ENCODE data around the gene ZNF177.

ZNF177 gene

GRCh38 chr19:9370738-9371619, 8.2 kb downstream of the ZNF177 start:
- Histone ChIP-seq H3K36me3 (replicated peaks) (peaks cover 2% of the 10 kb centered on the region), H3K27me3 (replicated peaks) (no peaks in the 10 kb centered on the region), H3K27ac (no peak overlapping the region), H3K4me3 (ENCODE audit: low read depth, low read length) (no peak overlapping the region)
- TF ChIP-seq CTCF (IDR thresholded peaks at IDR 0.05; ENCODE audit: low read depth, low read length, missing control alignments): no peak
- no peak for DNase-seq
- in situ Hi-C loops (cut with HindIII; ENCODE audit: low pct_ligation_motif_present, low sequenced_read_pairs): no loop called here

DNA sequence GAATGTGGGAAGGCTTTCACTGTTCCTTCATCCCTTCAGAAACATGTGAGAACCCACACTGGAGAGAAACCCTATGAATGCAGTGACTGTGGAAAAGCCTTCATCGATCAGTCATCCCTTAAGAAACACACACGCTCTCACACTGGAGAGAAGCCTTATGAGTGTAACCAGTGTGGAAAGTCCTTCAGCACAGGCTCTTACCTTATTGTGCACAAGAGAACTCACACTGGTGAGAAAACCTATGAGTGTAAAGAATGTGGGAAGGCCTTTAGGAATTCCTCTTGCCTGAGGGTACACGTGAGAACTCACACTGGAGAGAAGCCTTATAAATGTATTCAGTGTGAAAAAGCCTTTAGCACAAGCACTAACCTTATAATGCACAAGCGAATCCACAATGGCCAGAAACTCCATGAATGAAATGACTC, 18.6 kb downstream of the ZNF177 start:
- H3K27ac ChIP-seq: no peak overlapping the region
- H3K27me3 ChIP-seq (replicated peaks): no peaks in the 10 kb centered on the region
- peaks cover 74% of the 10 kb centered on the region for H3K36me3 ChIP-seq (replicated peaks)
- in situ Hi-C loops (cut with HindIII; ENCODE audit: low pct_ligation_motif_present, low sequenced_read_pairs): no loop called here
- no peak for DNase-seq
- no peak for TF ChIP-seq CTCF (IDR thresholded peaks at IDR 0.05; ENCODE audit: low read depth, low read length, missing control alignments)
- H3K4me3 ChIP-seq (ENCODE audit: low read depth, low read length): no peak overlapping the region

- peak overlapping the region; percentile 72 for H3K4me3 ChIP-seq (ENCODE audit: low read depth, low read length)
- no peaks in the 10 kb centered on the region for H3K27me3 ChIP-seq (replicated peaks)
- no peaks in the 10 kb centered on the region for H3K36me3 ChIP-seq (replicated peaks)
- TF ChIP-seq CTCF (IDR thresholded peaks at IDR 0.05; ENCODE audit: low read depth, low read length, missing control alignments): no peak
- H3K27ac ChIP-seq: no peak overlapping the region
- in situ Hi-C loops (cut with HindIII; ENCODE audit: low pct_ligation_motif_present, low sequenced_read_pairs): no loop called here
- peak; percentile 91 for DNase-seq
Measured at GRCh38 chr19:9406798-9407352, 44.1 kb downstream of the ZNF177 start.

DNA sequence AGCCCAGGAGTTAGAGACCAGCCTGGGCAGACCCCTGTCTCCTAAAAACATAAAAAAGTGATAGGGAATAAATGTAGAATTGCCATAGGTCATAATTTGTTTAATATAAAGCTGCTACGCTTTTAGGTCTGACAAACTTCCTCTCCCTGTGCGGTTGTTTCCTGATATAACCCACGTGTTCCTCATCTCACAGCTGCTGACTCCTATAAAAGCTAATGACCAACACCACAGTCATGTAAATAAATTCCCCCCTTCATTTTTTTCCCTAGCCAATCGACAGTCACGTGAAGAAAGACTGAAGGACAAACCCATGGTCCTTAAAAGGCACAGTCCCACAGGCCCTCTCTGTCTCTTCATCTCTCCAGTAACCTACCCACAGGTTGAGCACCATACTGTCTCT, 45.0 kb downstream of the ZNF177 start:
- H3K36me3 ChIP-seq (replicated peaks): peaks cover 7% of the 10 kb centered on the region
- in situ Hi-C loops (cut with HindIII; ENCODE audit: low pct_ligation_motif_present, low sequenced_read_pairs): no loop called here
- no peak for DNase-seq
- no peak overlapping the region for H3K4me3 ChIP-seq (ENCODE audit: low read depth, low read length)
- TF ChIP-seq CTCF (IDR thresholded peaks at IDR 0.05; ENCODE audit: low read depth, low read length, missing control alignments): no peak
- no peak overlapping the region for H3K27ac ChIP-seq
- H3K27me3 ChIP-seq (replicated peaks): no peaks in the 10 kb centered on the region

DNA sequence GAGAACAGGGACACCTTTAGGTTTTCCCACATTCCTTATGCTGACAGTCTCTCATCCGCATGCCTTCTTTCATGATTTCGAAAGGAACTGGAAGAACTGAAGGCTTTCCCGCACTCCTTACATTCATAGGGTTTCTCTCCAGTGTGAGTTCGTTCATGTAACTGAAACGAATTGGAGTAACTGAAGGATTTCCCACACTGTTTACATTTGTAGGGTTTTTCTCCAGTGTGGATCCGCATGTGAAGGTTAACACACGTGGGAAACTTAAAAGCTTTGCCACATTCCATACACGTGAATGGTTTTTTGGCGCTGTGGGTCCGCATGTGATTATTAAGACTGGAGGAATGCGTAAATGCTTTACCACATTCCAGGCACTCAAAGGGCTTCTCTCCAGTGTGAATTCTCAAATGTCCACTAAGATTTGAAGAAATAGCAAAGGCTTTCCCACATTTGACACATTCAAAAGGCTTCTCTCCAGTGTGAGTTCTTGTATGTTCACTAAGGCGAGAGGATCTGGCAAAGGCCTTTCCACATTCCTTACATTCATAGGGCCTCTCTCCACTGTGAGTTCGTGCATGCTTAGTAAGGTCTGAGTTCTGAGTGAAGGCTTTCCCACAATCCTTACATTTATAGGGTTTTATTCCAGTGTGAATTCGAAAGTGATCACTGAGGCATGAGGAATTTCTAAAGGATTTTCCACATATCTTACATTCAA, 50.6 kb downstream of the ZNF177 start:
- no peak for TF ChIP-seq CTCF (IDR thresholded peaks at IDR 0.05; ENCODE audit: low read depth, low read length, missing control alignments)
- no peak for DNase-seq
- in situ Hi-C loops (cut with HindIII; ENCODE audit: low pct_ligation_motif_present, low sequenced_read_pairs): no loop called here
- Histone ChIP-seq H3K4me3 (ENCODE audit: low read depth, low read length) (no peak overlapping the region), H3K36me3 (replicated peaks) (peaks cover 58% of the 10 kb centered on the region), H3K27me3 (replicated peaks) (no peaks in the 10 kb centered on the region), H3K27ac (no peak overlapping the region)

All from brain microvascular endothelial cell (primary cell).